Ammon's horn (tissue), 1 donor: Measurements from ENCODE around the gene PCDHA3.
"Not testable (repeated sequence)": the region's sequence is repeated elsewhere in the genome, so short reads cannot be mapped to it uniquely, and the experiment has no call there.

ENCODE experiments used
- DNase-seq: peaks from one replicate; pipeline ENCODE4 v3.0.0-alpha.2; 2016; ENCODE audit warnings: low spot score

PCDHA3 gene

DNA sequence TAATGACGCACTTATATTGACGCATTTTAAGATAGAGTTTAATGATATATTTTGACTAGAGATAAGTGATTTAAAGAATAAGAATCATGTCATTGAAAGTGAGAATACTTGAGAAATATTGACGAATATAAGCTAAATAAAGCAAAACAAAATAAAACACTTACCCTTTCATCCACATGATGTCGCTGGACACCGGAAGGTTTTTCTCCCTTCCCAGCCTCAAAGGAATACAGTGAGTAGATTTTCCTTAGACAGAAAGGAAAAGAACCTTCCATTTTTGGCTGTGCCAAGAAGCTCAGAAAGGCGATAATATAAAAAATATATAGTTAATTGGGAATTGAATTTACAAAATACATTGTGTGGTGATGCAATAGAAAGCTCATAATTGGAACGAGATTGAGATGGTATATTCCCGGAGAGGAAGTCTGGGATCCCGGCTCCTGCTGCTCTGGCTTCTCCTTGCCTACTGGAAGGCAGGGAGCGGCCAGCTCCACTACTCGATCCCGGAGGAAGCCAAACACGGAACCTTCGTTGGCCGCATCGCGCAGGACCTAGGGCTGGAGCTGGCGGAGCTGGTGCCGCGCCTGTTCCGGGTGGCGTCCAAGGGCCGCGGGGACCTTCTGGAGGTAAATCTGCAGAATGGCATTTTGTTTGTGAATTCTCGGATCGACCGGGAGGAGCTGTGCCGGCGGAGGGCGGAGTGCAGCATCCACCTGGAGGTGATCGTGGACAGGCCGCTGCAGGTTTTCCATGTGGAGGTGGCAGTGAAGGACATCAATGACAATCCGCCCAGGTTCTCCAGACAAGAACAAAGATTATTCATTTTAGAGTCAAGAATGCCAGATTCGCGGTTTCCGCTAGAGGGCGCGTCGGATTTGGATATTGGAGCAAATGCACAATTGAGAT, 20.8 kb downstream of the PCDHA3 start, which contains the start of gene PCDHA5:
PCDHA5 (plus strand) TSS at position 239 of the 906 bp plus-strand sequence.
- DNase-seq, result no peak

DNA sequence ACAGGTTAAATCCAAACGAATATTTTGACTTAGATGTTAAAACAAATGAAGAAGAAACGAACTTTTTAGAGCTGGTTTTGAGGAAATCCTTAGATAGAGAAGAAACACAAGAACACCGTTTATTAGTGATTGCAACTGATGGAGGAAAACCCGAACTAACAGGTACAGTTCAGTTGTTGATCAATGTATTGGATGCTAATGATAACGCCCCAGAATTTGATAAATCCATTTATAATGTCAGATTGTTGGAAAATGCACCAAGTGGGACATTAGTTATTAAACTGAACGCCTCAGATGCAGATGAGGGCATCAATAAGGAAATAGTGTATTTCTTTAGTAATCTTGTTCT, 21.4 kb downstream of the PCDHA3 start:
- DNase-seq, result no peak

DNA sequence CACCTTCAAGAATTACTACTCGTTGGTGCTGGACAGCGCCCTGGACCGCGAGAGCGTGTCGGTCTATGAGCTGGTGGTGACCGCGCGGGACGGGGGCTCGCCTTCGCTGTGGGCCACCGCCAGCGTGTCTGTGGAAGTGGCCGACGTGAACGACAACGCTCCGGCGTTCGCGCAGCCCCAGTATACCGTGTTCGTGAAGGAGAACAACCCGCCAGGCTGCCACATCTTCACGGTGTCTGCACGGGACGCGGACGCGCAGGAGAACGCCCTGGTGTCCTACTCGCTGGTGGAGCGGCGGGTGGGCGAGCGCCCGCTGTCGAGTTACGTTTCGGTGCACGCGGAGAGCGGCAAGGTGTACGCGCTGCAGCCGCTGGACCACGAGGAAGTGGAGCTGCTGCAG, 22.1 kb downstream of the PCDHA3 start:
- DNase-seq, result not testable (repeated sequence)

DNA sequence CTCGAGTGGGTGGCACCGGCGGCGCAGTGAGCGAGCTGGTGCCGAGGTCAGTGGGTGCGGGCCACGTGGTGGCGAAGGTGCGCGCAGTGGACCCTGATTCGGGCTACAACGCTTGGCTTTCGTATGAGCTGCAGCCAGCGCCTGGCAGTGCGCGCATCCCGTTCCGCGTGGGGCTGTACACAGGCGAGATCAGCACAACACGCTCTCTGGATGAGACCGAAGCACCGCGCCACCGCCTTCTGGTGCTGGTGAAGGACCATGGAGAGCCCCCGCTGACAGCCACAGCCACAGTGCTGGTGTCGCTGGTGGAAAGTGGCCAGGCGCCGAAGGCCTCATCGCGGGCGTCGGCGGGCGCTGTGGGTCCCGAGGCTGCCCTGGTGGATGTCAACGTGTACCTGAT, 22.6 kb downstream of the PCDHA3 start:
- no peak for DNase-seq

GRCh38 chr5:140827704-140828361, 27.0 kb downstream of the PCDHA3 start, which contains the start of gene PCDHA6:
TSS of gene PCDHA6 (plus strand) at chr5:140827960. CDS start at chr5:140828092, 132 bp downstream.
- peak; percentile 25 for DNase-seq

- no peak for DNase-seq
Measured at GRCh38 chr5:140828362-140828737, 27.5 kb downstream of the PCDHA3 start.

GRCh38 chr5:140829511-140830501, 28.9 kb downstream of the PCDHA3 start:
- DNase-seq, result not testable (repeated sequence)

DNA sequence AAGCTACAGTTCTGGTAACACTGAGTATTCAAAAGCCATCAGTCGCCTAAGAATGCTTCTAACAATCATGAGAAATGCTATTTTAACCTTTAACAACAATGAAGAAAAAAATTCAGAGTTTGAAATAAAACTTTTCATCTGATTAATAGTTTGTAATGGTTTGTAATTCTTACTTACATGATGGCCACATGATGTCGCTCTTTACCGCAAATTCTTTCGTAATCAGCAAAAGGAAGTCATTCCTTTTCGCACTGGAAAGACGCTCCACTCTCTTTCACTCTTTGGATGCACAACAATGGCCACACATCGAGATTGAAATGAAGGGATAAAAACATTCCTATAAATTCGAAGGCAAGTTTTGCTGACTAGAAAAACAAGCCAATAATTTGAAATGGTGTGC, 33.1 kb downstream of the PCDHA3 start, which contains the start of gene PCDHA7:
PCDHA7 (plus strand) TSS at position 277 of the 400 bp plus-strand sequence; CDS start at position 392, 115 bp downstream.
- peak; percentile 52 for DNase-seq

GRCh38 chr5:140834439-140835008, 33.7 kb downstream of the PCDHA3 start:
- not testable (repeated sequence) for DNase-seq

DNA sequence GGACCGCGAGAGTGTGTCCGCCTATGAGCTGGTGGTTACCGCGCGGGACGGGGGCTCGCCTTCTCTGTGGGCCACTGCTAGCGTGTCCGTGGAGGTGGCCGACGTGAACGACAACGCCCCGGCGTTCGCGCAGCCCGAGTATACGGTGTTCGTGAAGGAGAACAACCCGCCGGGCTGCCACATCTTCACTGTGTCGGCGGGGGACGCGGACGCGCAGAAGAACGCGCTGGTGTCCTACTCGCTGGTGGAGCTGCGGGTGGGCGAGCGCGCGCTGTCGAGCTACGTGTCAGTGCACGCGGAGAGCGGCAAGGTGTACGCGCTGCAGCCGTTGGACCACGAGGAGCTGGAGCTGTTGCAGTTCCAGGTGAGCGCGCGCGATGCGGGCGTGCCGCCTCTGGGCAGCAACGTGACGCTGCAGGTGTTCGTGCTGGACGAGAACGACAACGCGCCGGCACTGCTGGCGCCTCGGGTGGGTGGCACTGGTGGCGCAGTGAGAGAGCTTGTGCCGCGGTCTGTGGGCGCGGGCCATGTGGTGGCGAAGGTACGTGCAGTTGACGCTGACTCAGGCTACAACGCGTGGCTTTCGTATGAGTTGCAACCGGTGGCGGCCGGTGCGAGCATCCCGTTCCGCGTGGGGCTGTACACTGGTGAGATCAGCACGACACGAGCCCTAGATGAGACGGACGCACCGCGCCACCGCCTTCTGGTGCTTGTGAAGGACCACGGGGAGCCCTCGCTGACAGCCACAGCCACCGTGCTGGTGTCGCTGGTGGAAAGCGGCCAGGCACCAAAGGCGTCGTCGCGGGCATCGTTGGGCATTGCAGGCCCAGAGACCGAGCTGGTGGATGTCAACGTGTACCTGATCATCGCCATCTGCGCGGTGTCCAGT, 35.0 kb downstream of the PCDHA3 start:
- DNase-seq, result no peak

DNA sequence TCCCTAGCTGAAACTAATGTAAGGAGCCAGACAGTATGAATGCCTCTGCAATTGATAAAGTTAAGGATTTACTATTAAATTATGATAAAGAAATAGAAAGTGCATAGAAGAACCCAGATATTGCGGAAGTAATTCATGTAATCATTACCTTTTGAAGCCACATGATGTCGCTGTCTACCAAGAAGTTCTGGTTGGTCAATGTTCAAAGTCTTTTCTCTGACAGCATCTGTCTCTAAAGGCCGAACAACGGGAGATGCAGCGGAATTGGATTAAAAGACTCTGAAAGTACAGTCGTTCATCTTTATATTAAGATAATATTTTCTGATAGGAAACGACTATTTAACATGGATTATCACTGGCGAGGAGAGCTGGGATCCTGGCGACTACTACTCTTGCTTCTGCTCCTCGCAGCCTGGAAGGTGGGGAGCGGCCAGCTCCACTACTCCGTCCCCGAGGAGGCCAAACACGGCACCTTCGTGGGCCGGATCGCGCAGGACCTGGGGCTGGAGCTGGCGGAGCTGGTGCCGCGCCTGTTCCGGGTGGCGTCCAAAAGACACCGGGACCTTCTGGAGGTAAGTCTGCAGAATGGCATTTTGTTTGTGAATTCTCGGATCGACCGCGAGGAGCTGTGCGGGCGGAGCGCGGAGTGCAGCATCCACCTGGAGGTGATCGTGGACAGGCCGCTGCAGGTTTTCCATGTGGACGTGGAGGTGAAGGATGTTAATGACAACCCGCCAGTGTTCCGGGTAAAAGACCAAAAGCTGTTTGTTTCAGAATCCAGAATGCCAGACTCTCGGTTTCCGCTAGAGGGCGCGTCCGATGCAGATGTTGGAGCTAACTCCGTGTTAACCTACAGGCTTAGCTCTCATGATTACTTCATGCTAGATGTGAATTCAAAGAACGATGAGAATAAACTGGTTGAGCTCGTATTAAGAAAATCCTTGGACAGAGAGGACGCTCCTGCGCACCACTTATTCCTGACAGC, 40.4 kb downstream of the PCDHA3 start, which contains the start of gene PCDHA8:
PCDHA8 (plus strand) TSS at position 210 of the 985 bp plus-strand sequence; CDS start at position 345, 135 bp downstream.
- DNase-seq, result peak; percentile 55

DNA sequence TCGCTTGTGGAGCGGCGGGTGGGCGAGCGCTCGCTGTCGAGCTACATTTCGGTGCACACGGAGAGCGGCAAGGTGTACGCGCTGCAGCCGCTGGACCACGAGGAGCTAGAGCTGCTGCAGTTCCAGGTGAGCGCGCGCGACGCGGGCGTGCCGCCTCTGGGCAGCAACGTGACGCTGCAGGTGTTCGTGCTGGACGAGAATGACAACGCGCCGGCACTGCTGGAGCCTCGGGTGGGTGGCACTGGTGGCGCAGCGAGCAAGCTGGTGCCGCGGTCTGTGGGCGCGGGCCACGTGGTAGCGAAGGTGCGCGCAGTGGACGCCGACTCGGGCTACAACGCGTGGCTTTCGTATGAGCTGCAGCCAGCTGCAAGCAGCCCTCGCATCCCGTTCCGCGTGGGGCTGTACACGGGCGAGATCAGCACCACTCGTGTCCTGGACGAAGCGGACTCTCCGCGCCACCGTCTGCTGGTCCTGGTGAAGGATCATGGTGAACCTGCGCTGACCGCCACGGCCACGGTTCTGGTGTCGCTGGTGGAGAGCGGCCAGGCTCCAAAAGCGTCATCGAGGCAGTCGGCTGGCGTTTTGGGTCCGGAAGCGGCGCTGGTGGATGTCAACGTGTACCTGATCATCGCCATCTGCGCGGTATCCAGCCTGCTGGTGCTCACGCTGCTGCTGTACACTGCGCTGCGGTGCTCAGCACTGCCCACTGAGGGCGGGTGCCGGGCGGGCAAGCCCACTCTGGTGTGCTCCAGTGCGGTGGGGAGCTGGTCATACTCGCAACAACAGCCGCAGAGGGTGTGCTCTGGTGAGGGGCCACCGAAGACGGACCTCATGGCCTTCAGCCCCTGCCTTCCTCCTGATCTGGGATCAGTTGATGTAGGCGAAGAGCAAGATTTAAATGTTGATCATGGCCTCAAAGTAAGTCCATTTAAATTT, 42.2 kb downstream of the PCDHA3 start:
- no peak for DNase-seq

DNA sequence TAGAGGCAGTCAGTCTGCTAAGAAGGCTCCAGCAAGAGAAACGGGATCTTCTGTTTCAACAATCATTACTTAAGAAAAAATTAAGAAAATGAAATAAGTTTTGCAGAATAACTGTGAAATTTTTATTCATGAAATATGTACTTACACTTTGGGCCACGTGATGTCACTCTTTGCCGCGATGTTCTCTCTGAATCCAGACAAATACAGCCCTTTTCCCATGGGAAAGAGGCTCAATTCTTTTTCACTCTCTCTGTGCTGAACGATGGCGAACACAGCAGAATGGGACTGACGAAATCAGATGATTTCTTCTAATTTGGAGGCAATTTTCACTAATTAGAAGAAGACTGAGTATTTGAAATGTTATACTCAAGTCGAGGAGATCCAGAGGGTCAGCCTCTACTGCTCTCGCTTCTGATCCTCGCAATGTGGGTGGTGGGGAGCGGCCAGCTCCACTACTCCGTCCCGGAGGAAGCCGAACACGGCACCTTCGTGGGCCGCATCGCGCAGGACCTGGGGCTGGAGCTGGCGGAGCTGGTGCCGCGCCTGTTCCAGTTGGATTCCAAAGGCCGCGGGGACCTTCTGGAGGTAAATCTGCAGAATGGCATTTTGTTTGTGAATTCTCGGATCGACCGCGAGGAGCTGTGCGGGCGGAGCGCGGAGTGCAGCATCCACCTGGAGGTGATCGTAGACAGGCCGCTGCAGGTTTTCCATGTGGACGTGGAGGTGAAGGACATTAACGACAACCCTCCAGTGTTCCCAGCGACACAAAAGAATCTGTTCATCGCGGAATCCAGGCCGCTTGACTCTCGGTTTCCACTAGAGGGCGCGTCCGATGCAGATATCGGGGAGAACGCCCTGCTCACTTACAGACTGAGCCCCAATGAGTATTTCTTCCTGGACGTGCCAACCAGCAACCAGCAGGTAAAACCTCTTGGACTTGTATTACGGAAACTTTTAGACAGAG, 47.6 kb downstream of the PCDHA3 start, which contains the start of gene PCDHA9:
PCDHA9 (plus strand) TSS at position 244 of the 964 bp plus-strand sequence; CDS start at position 358, 114 bp downstream.
- DNase-seq, result not testable (repeated sequence)

GRCh38 chr5:140849831-140850634, 49.2 kb downstream of the PCDHA3 start:
- DNase-seq, result not testable (repeated sequence)
